ENCODE measurements around the gene ACTC1.

The ACTC1 gene

DNA sequence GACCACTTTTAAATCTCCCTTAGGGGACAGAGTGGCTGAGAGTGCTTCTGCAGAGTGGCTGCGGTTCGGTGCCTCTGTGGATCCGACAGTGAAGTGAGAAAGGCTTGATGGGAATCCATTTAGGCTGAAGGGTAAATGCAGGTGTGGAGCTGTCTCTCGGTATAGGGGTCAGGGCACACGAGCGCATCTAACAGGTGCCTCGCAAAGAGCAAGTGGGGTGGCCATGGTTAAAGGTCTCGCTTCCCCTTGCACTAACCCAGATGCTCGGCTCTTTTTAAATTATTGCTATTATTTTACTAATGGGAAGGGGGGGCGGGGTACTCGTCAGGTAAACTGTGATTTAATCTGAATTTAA is 40.0 kb downstream of the ACTC1 start:
- DNase-seq: no peak

DNA sequence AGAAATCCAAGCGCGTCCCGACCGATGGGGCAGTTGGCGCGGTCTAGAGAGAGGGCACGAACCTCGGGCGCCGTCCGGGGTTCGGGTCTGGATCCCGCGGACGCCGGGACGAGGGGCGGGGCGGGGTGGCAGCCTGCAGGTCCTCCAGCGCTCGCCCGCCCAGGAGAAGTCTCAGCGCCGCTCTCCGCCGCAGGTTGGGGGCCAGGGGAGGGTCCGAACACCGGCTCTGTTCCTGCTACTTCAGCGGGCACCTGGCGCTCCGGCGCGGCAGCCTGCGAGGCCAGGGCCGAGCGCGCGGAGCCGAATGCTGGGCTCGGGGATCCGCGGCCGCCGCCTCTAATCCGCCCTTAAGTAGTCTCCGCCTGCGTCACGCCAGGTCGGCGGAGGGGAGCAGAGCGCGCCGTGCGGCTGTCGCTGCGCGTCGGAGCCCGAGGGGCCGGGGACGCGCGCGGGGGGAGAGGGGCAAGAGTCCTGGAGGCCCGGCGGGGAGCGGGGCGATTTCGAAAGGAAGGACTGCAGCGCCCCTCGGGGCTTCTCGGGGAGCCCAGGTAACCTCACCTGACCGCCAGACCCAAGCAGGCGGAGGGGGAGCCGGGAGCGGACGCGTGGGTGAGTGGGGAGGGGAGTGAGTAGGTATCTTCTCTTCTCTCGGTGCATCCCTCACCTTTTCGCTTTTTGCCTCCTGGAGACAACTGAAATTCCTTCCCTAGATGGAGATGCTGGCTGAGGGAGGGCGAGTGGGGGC is 40.5 kb downstream of the ACTC1 start, which contains the start of gene GJD2:
Gene GJD2 (minus strand): TSS at position 325 of the 745 bp plus-strand sequence. CDS start 510 bp downstream, outside the sequence.
- DNase-seq: no peak

DNA sequence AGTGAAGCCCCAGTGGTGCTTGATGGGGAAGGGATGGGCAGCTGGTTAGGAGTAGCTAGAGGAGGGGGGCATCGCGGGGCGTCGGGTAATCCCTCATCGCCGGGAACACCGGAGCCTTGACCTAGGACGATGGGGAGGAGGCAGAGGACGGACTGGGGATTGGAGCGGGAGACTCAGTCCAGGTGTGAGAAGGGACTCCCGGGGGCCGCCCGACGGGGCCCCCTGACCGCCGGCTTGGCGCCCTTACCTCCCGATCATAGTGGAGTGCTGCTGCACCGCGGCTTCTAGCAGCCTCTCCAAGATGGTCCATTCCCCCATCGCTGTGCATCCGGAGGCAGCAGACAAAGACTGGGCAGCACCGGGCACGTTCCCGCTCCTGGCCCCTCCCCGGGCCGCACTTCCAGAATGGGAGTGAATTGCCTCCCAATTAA is 41.2 kb downstream of the ACTC1 start:
- no peak for DNase-seq

DNA sequence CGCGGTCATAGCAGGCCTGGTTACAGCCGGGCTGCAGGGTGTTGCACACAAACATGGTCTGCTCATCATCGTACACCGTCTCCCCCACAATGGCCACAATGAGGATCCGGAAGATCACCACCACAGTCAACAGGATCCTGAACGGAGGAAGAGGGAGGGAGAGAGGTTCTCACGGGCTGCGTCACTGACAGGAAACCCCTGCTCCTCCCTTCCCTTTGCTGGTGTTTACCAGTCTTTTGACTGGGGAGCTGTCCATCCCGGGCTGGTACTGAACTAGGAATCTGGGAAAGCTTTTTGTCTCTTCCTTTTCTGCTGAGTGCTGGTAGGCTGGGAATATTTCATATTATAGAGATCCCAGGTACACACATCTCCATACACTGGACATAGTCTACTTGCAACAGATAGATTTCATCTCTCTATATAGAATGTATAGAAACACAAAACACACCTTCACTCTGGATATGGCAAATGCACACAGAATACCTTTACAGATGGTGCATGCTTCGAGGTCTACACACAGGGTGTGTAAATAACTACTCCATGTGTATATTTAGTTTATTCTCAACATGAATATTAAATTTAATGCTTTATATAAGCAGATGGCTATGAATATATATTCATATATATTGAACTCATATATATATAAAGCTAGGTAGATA is 42.0 kb downstream of the ACTC1 start:
- DNase-seq: no peak

DNA sequence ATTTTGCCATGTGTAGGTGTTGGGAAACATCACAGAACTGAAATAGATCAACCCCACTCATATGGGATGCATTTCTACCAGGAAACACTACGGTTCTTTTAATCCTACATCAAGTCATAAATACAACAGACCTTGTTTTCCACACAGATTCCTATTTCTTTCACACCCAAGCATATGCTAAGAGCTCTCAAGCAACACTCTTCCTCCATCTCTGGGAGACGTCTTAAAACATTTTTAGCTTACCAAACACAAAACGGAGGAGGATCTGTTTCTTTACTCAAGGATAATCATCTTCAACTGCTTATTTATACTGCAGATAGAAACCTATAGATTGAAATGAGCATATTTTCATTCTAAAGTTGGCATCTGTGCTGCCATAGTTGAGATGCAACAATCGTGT is 45.7 kb downstream of the ACTC1 start:
- DNase-seq: no peak
